HepG2 (cell line): ENCODE measurements around the gene AKAP10. TPM values are rescaled to one million over a fixed set of nuclear protein-coding genes. Genes with fewer than 3 reads are reported as not detected.
A peak's percentile ranks its signal among the peaks of the same experiment; 100 is the strongest.

Source experiments
- ASH2L ChIP-seq: fragments of 300-600, 200-600 bp; sonication (generic); IDR thresholded peaks from 2 replicates; pipeline ENCODE4 v1.7.0; 2017; ENCODE audit warnings: low read depth, mild to moderate bottlenecking, moderate library complexity, mixed read lengths, low read length; ENCODE audit not compliant: insufficient read length
- CBFB ChIP-seq: sonication (generic); formaldehyde crosslinking; IDR thresholded peaks from 2 replicates; pipeline ENCODE4 v1.4.0; 2020; ENCODE audit warnings: missing genetic modification reagents
- EP300 ChIP-seq, 3 experiments: sonication (generic) in 1 of 3; formaldehyde crosslinking in 1 of 3; IDR thresholded peaks; 2 replicates each; pipeline versions ENCODE4 v1.5.1 to v1.6.1; 2011 to 2020; ENCODE audit warnings: low read depth in 2 of 3, low read length in 2 of 3, borderline replicate concordance in 1 of 3, improper control_type of control experiment in 1 of 3, mild to moderate bottlenecking in 1 of 3, missing genetic modification reagents in 1 of 3, moderate library complexity in 1 of 3
- ETV6 ChIP-seq: sonication (generic); formaldehyde crosslinking; conservative IDR thresholded peaks from 2 replicates; pipeline ENCODE4 v1.4.0; 2020; ENCODE audit warnings: missing genetic modification reagents
- HMG20A ChIP-seq: IDR thresholded peaks from 2 replicates; pipeline ENCODE4 v1.6.1; 2016; ENCODE audit warnings: borderline replicate concordance
- HNRNPL ChIP-seq: fragments of 200-400 bp; formaldehyde crosslinking; IDR thresholded peaks from 2 replicates; pipeline ENCODE4 v1.6.1; 2017; ENCODE audit warnings: mild to moderate bottlenecking, low read depth, low read length
- HOXA3 ChIP-seq: sonication (generic); formaldehyde crosslinking; IDR thresholded peaks from 2 replicates; pipeline ENCODE4 v1.5.0; 2020; ENCODE audit warnings: missing genetic modification reagents
- IKZF4 ChIP-seq: sonication (generic); formaldehyde crosslinking; IDR thresholded peaks from 2 replicates; pipeline ENCODE4 v1.5.1; 2020; ENCODE audit warnings: borderline replicate concordance, mild to moderate bottlenecking, low read depth, missing genetic modification reagents; ENCODE audit errors: not compliant biosample characterization
- MYNN ChIP-seq: sonication (generic); formaldehyde crosslinking; IDR thresholded peaks from 2 replicates; pipeline ENCODE4 v1.4.0; 2020; ENCODE audit warnings: mild to moderate bottlenecking, low read depth, missing genetic modification reagents
- NAIF1 ChIP-seq: sonication (generic); formaldehyde crosslinking; IDR thresholded peaks from 2 replicates; pipeline ENCODE4 v1.5.0; 2020; ENCODE audit warnings: mild to moderate bottlenecking, missing genetic modification reagents, borderline replicate concordance
- SNAPC2 ChIP-seq: sonication (generic); formaldehyde crosslinking; IDR thresholded peaks from 2 replicates; pipeline ENCODE4 v1.8.1; 2022; ENCODE audit warnings: mild to moderate bottlenecking, missing genetic modification reagents
- ZNF317 ChIP-seq: sonication (generic); formaldehyde crosslinking; IDR thresholded peaks from 2 replicates; pipeline ENCODE4 v1.5.0; 2020; ENCODE audit warnings: mild to moderate bottlenecking, missing genetic modification reagents
- ZNF496 ChIP-seq: sonication (generic); formaldehyde crosslinking; IDR thresholded peaks from 2 replicates; pipeline ENCODE4 v1.8.1; 2023; ENCODE audit warnings: mild to moderate bottlenecking, moderate library complexity, missing genetic modification reagents; ENCODE audit not compliant: insufficient replicate concordance
- ZNF619 ChIP-seq: sonication (generic); formaldehyde crosslinking; IDR thresholded peaks from 2 replicates; pipeline ENCODE4 v1.4.0; 2020; ENCODE audit warnings: mild to moderate bottlenecking, missing genetic modification reagents
- ZNF746 ChIP-seq: sonication (generic); formaldehyde crosslinking; IDR thresholded peaks from 2 replicates; pipeline ENCODE4 v1.8.0; 2022; ENCODE audit warnings: mild to moderate bottlenecking, missing genetic modification reagents
- ZSCAN31 ChIP-seq: sonication (generic); formaldehyde crosslinking; IDR thresholded peaks from 2 replicates; pipeline ENCODE4 v1.5.0; 2020; ENCODE audit warnings: low read depth, mild to moderate bottlenecking, missing genetic modification reagents
- polyA plus RNA-seq, 8 experiments: library from polyadenylated mRNA; depleted of rRNA in 3 of 8; stranded (reverse) in 7 of 8; unstranded in 1 of 8; fragments of >200 nt; fragmentation: Illumina TruSeq in 4 of 8; extraction: Trizol in 4 of 8; gene quantifications; 2 replicates each; pipeline versions ENCODE4 v1.2.1 to v1.2.3, GENCODE V29; 2011 to 2016; ENCODE audit warnings: low read depth in 4 of 8, missing spikeins in 1 of 8, mixed read lengths in 1 of 8; ENCODE audit not compliant: insufficient read depth in 1 of 8
- total RNA-seq, 5 experiments: library from RNA; depleted of rRNA; stranded (reverse); fragments of >200 nt; fragmentation: Illumina TruSeq; extraction: Trizol; gene quantifications; 2 replicates each; pipeline ENCODE4 v1.2.3, GENCODE V29; 2016; ENCODE audit warnings: low read depth in 1 of 5
- TF ChIP-seq, protein P1 (sequence below): sonication (generic); formaldehyde crosslinking; IDR thresholded peaks from 2 replicates; pipeline ENCODE4 v1.8.1; 2023; ENCODE audit warnings: mild to moderate bottlenecking, moderate library complexity, missing genetic modification reagents
- TF ChIP-seq, protein P2 (sequence below): sonication (generic); formaldehyde crosslinking; IDR thresholded peaks from 2 replicates; pipeline ENCODE4 v1.8.1; 2022; ENCODE audit warnings: low read depth, mild to moderate bottlenecking, missing genetic modification reagents
- TF ChIP-seq, protein P3 (sequence below): IDR thresholded peaks from 2 replicates; pipeline ENCODE4 v1.6.1; 2012; ENCODE audit warnings: inconsistent platforms
- TF ChIP-seq, protein P4 (sequence below): sonication (generic); formaldehyde crosslinking; IDR thresholded peaks from 2 replicates; pipeline ENCODE4 v1.8.0; 2022; ENCODE audit warnings: mild to moderate bottlenecking, missing genetic modification reagents, moderate library complexity
- TF ChIP-seq, protein P5 (sequence below): sonication (generic); formaldehyde crosslinking; IDR thresholded peaks from 2 replicates; pipeline ENCODE4 v1.4.0; 2020; ENCODE audit warnings: missing genetic modification reagents

The AKAP10 gene
- total and polyA plus RNA-seq, 2 of the 13 experiments (the other 11 are each of a cell fraction or from before 2014, with no cell fraction given), result 17.6 to 21.7 TPM

DNA sequence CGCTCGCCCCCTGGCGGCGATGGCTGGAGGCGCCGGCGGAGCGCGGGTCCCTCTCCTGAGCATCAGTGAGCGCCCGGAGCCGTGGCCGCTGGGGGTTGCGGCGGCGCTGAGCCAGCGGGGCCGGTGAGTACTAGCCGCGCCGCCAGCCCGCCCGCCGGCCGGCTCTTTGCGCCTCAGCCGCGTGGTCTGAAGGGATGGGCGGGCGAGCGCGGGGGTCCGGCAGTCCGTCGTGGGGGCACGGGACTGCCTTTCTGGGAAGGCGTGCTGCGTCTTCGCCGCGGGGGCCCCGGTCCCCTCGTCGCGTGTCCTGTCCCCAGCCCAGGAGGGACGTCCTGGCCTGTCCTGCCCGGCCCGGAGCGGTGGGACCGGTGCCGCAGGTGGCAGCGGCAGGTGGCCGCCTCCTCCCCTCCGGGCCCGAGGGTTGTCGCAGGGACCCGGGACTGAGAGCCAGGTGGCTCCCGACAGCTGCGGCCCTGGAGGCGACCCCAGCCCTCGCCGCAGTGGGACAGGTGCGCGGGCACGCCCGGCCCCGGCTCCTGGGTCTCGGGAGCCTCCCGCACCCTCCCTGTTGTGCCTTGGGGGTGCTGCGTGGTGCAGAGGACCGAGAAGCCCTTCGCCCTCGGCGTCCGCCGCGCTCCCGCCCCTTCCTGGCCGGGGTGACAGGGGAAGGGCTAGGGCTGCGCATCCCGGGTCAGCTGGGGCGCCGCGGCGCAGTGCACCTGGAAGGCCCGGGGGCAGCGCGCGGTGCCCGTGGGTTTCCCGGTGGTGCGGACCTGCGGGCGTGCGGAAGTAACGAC, 31.9 kb upstream of the AKAP10 start, which contains the start of gene SPECC1 (continued):
- TF ChIP-seq ZNF746 (CRISPR knock-in tag), result no peak
- TF ChIP-seq HNRNPL, result no peak
- TF ChIP-seq ZNF496 (CRISPR knock-in tag), result no peak
- TF ChIP-seq, protein P1, sequence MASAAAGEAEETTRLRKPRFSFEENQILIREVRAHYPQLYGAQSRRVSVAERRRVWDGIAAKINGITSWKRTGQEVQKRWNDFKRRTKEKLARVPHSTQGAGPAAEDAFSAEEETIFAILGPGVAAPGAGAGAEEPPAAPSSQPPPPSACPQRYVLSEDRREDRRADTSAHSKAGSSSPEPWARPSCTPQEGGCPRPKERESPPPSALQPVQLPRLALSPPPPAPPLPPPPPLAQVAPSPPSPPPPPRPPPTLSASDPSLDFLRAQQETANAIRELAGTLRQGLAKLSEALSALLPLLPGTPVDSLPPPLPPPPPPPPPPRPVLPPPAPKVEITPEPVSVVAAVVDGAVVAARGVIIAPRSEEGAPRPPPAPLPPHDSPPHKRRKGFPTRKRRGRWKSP (CRISPR knock-in tag), result peak; percentile 62
- peak; percentile 17 for TF ChIP-seq ASH2L
- no peak for TF ChIP-seq NAIF1 (CRISPR knock-in tag)
- TF ChIP-seq EP300 (IDR thresholded peaks at IDR 0.05; ENCODE audit: low read depth in 2 of 2, low read length in 2 of 2), result no peak
- TF ChIP-seq EP300 (CRISPR knock-in tag; IDR thresholded peaks at IDR 0.05; ENCODE audit: borderline replicate concordance), result no peak
- TF ChIP-seq MYNN (CRISPR knock-in tag), result no peak
- no peak for TF ChIP-seq ZNF317
- TF ChIP-seq, protein P2, sequence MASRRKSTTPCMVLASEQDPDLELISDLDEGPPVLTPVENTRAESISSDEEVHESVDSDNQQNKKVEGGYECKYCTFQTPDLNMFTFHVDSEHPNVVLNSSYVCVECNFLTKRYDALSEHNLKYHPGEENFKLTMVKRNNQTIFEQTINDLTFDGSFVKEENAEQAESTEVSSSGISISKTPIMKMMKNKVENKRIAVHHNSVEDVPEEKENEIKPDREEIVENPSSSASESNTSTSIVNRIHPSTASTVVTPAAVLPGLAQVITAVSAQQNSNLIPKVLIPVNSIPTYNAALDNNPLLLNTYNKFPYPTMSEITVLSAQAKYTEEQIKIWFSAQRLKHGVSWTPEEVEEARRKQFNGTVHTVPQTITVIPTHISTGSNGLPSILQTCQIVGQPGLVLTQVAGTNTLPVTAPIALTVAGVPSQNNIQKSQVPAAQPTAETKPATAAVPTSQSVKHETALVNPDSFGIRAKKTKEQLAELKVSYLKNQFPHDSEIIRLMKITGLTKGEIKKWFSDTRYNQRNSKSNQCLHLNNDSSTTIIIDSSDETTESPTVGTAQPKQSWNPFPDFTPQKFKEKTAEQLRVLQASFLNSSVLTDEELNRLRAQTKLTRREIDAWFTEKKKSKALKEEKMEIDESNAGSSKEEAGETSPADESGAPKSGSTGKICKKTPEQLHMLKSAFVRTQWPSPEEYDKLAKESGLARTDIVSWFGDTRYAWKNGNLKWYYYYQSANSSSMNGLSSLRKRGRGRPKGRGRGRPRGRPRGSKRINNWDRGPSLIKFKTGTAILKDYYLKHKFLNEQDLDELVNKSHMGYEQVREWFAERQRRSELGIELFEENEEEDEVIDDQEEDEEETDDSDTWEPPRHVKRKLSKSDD, result no peak
- no peak; the same call in 1 of the 2 replicates for TF ChIP-seq HOXA3 (CRISPR knock-in tag)
- TF ChIP-seq, protein P3, sequence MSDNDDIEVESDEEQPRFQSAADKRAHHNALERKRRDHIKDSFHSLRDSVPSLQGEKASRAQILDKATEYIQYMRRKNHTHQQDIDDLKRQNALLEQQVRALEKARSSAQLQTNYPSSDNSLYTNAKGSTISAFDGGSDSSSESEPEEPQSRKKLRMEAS, result no peak
- no peak for TF ChIP-seq CBFB
- no peak for TF ChIP-seq SNAPC2 (CRISPR knock-in tag)
- TF ChIP-seq ZSCAN31 (CRISPR knock-in tag), result 0 out of 2 replicates have a peak, but pooled peaks have one; percentile 26
- TF ChIP-seq, protein P4, sequence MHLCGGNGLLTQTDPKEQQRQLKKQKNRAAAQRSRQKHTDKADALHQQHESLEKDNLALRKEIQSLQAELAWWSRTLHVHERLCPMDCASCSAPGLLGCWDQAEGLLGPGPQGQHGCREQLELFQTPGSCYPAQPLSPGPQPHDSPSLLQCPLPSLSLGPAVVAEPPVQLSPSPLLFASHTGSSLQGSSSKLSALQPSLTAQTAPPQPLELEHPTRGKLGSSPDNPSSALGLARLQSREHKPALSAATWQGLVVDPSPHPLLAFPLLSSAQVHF (CRISPR knock-in tag), result no peak
- TF ChIP-seq IKZF4 (CRISPR knock-in tag), result no peak
- TF ChIP-seq ZNF619 (CRISPR knock-in tag), result no peak
- TF ChIP-seq ETV6 (CRISPR knock-in tag), result no peak
- TF ChIP-seq, protein P5, sequence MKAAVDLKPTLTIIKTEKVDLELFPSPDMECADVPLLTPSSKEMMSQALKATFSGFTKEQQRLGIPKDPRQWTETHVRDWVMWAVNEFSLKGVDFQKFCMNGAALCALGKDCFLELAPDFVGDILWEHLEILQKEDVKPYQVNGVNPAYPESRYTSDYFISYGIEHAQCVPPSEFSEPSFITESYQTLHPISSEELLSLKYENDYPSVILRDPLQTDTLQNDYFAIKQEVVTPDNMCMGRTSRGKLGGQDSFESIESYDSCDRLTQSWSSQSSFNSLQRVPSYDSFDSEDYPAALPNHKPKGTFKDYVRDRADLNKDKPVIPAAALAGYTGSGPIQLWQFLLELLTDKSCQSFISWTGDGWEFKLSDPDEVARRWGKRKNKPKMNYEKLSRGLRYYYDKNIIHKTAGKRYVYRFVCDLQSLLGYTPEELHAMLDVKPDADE (CRISPR knock-in tag), result 0 out of 2 replicates have a peak, but pooled peaks have one; percentile 26
- no peak for TF ChIP-seq HMG20A (CRISPR knock-in tag)
